ENCODE data around the gene CBLIF. TPM values are rescaled to one million over a fixed set of nuclear protein-coding genes. Genes with fewer than 3 reads are reported as not detected.

Gene CBLIF
- total RNA-seq (ENCODE audit: low replicate concordance), result not detected in 2 replicates

GRCh38 chr11:59845399-59845798, at the start of gene CBLIF:
CBLIF (minus strand) TSS chr11:59845499; CDS start chr11:59845453, 46 bp downstream.

GRCh38 chr11:59878575-59878974, 33.3 kb upstream of the CBLIF start, which contains the start of gene OOSP3:
OOSP3 (plus strand) TSS chr11:59878782; CDS start chr11:59878809, 27 bp downstream.

GRCh38 chr11:59866397-59866796, 21.1 kb upstream of the CBLIF start, which contains the start of gene TCN1:
TCN1 (minus strand) TSS chr11:59866487; CDS start chr11:59866470, 17 bp downstream.

GRCh38 chr11:59810189-59810910, 34.9 kb downstream of the CBLIF start, which contains the start of gene MRPL16:
MRPL16 (minus strand) TSS chr11:59810778; CDS start chr11:59810658, 120 bp downstream.

Other genes with a start within 250 kb of the CBLIF start
- 19.4 and 35.2 TPM in 2 replicates for gene OSBP, start 229.7 kb downstream of the CBLIF start, total RNA-seq (ENCODE audit: low replicate concordance)
- 3.3 and 3.9 TPM in 2 replicates for gene PATL1, start 176.5 kb downstream of the CBLIF start, total RNA-seq (ENCODE audit: low replicate concordance)
- not detected in 2 replicates for gene OR10V1, start 131.7 kb downstream of the CBLIF start, total RNA-seq (ENCODE audit: low replicate concordance)
- 18.5 and 18.7 TPM in 2 replicates for gene STX3, start 90.1 kb downstream of the CBLIF start, total RNA-seq (ENCODE audit: low replicate concordance)
- gene MRPL16, start 34.7 kb downstream of the CBLIF start, total RNA-seq (ENCODE audit: low replicate concordance), result 30.5 and 35.3 TPM in 2 replicates
- not detected in 2 replicates for gene TCN1, start 21.0 kb upstream of the CBLIF start, total RNA-seq (ENCODE audit: low replicate concordance)
- gene OOSP3, start 33.3 kb upstream of the CBLIF start, total RNA-seq (ENCODE audit: low replicate concordance), result not detected in 2 replicates
- not detected in 2 replicates for gene OOSP1, start 92.9 kb upstream of the CBLIF start, total RNA-seq (ENCODE audit: low replicate concordance)
- gene OOSP4A, start 118.5 kb upstream of the CBLIF start, total RNA-seq (ENCODE audit: low replicate concordance), result not detected in 2 replicates
- gene OOSP4B, start 171.7 kb upstream of the CBLIF start, total RNA-seq (ENCODE audit: low replicate concordance), result not detected in 2 replicates
- not detected in 2 replicates for gene OOSP2, start 194.9 kb upstream of the CBLIF start, total RNA-seq (ENCODE audit: low replicate concordance)
- gene MS4A3, start 211.2 kb upstream of the CBLIF start, total RNA-seq (ENCODE audit: low replicate concordance), result not detected in 2 replicates
- gene MS4A2, start 243.2 kb upstream of the CBLIF start, total RNA-seq (ENCODE audit: low replicate concordance), result not detected in 2 replicates

All from smooth muscle cell of the coronary artery (primary cell).